Measurements from ENCODE around the gene MAK. TPM values are rescaled to one million over a fixed set of nuclear protein-coding genes. Genes with fewer than 3 reads are reported as not detected.

Gene MAK
- total RNA-seq, 1 experiment from 2014 or later, result 0.07 TPM

- ChIA-PET CTCF (interaction anchor here (0.8 to 1.4 kb wide), 4 partner anchors 45 to 371 kb away, joined by 3 to 6 read pairs (median 4); partner anchors contain the start of genes GCM2 and SYCP2L), POLR2A (interaction anchor here (0.6 kb wide), 1 partner anchor 114 kb away, joined by 3 read pairs; no protein-coding TSS in a partner anchor)
- ATAC-seq (no peak), DNase-seq (ENCODE audit: low spot score) (peak; percentile 56)
- Mint-ChIP-seq H3K4me3 (peak overlapping the region; percentile 85), H3K27me3 (ENCODE audit: low read depth) (peaks cover 60% of the 10 kb centered on the region), H3K36me3 (peaks cover 6% of the 10 kb centered on the region), H3K27ac (no peak overlapping the region), H3K4me1 (peaks cover 10% of the 10 kb centered on the region), H3K9me3 (peaks cover 8% of the 10 kb centered on the region)
- TF ChIP-seq JAZF1 (CRISPR knock-in tag; IDR thresholded peaks at IDR 0.05) (no peak), FOXJ3 (CRISPR knock-in tag; IDR thresholded peaks at IDR 0.05; ENCODE audit: borderline replicate concordance) (no peak), SP1 (CRISPR knock-in tag; conservative IDR thresholded peaks at IDR 0.05) (0 out of 2 replicates have a peak, but pooled peaks have one; percentile 7), ZNF121 (CRISPR knock-in tag; IDR thresholded peaks at IDR 0.05) (no peak), CDX4 (CRISPR knock-in tag; IDR thresholded peaks at IDR 0.05; ENCODE audit: borderline replicate concordance) (no peak), CBFB (CRISPR knock-in tag; IDR thresholded peaks at IDR 0.05; ENCODE audit: low read depth) (no peak), MAX (CRISPR knock-in tag; IDR thresholded peaks at IDR 0.05) (no peak), ZNF281 (CRISPR knock-in tag; IDR thresholded peaks at IDR 0.05) (no peak)
These were observed 1.2 kb downstream of the MAK start for GRCh38 chr6:10837009-10837621.

- TF ChIP-seq GTF2I (CRISPR knock-in tag; conservative IDR thresholded peaks at IDR 0.05) (no peak), ZNF219 (CRISPR knock-in tag; IDR thresholded peaks at IDR 0.05; ENCODE audit: borderline replicate concordance) (no peak), NR1H2 (CRISPR knock-in tag; IDR thresholded peaks at IDR 0.05) (no peak), ZNF396 (CRISPR knock-in tag; IDR thresholded peaks at IDR 0.05; ENCODE audit: borderline replicate concordance) (no peak), ZBTB21 (CRISPR knock-in tag; IDR thresholded peaks at IDR 0.05; ENCODE audit: borderline replicate concordance) (no peak), E2F5 (CRISPR knock-in tag; IDR thresholded peaks at IDR 0.05) (no peak), ZNF532 (CRISPR knock-in tag; IDR thresholded peaks at IDR 0.05; ENCODE audit: borderline replicate concordance) (no peak), USF1 (CRISPR knock-in tag; IDR thresholded peaks at IDR 0.05) (no peak)
- POLR2A ChIA-PET, result no interaction called here
- peaks cover 6% of the 10 kb centered on the region for H3K36me3 Mint-ChIP-seq
- ATAC-seq, result no peak
- DNase-seq (ENCODE audit: low spot score), result no peak
- no peak overlapping the region for H3K27ac Mint-ChIP-seq
- H3K4me3 Mint-ChIP-seq, result no peak overlapping the region
- H3K4me1 Mint-ChIP-seq, result peaks cover 10% of the 10 kb centered on the region
- CTCF ChIA-PET, result no interaction called here
- peaks cover 43% of the 10 kb centered on the region for H3K27me3 Mint-ChIP-seq (ENCODE audit: low read depth)
- peaks cover 8% of the 10 kb centered on the region for H3K9me3 Mint-ChIP-seq
These were observed 3.5 kb downstream of the MAK start for GRCh38 chr6:10834823-10835222.

Measured in WTC11 (cell line).